IPS-NIHi7 (cell line): ENCODE results near the gene SOX5.
A peak's percentile ranks its signal among the peaks of the same experiment; 100 is the strongest.
"Not testable (repeated sequence)": the region's sequence is repeated elsewhere in the genome, so short reads cannot be mapped to it uniquely, and the experiment has no call there.

ENCODE experiments used
- DNase-seq: peaks from one replicate; pipeline ENCODE4 v3.0.0; 2012; ENCODE audit warnings: mixed read lengths; ENCODE audit errors: extremely low spot score

SOX5 gene

GRCh38 chr12:23909551-23909950 lies 39.9 kb downstream of the SOX5 start:
- no peak for DNase-seq

DNA sequence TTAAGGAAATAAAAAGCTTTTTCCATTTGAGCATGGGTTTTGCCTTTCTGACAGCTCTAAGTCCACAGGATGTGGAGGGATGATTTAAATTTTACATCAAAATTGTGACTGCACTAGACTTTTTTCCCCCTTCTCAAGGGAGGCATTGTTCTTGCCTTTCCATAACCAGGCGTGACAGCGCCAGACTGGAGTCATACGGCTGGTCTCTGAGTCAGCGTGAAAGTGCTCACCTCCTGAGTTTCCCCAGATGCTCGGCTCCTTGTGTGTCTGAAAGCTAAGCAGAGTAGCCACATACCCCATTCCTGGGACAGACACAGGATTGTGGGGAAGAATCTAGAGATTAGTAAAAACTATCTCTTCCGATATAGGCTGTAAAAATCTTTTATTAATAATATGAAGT lies 43.1 kb downstream of the SOX5 start:
- peak; percentile 41 for DNase-seq

DNA sequence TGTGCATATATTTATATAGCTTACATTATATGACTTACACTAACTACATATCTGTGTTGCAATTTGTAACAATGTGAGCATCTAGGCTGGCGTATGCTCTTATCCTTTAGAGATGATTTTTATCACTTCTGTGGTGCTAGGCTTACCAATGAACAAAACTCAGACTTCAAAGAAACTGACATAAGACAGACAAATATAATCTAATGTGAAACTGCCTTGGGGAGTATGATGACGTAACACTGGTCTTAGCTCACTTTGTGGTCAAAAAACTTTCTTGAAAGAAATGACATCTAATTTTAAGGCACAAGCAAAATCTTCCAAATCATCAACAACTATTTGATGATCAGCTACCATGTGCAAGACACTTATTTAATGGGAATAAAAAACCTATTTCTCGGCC lies 50.0 kb downstream of the SOX5 start:
- DNase-seq: no peak

DNA sequence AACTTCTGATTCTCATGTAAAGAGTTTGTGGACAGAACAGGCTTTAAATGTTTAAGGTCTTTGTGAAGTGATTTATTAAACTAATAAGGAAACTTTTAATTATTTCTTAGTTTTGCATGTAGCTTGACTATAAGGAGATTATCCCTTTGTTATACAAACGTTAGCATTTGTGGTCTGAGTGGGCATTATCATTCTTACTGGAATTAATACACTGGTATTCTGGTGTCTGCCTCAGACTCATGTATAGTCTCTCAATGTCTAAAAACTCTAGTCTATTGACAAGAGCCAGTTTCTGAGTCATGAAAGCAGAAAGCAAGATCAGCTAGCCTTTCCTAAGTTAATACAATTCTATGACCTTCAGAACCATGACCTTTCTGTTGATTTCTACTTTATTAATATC lies 51.3 kb downstream of the SOX5 start:
- no peak for DNase-seq

DNA sequence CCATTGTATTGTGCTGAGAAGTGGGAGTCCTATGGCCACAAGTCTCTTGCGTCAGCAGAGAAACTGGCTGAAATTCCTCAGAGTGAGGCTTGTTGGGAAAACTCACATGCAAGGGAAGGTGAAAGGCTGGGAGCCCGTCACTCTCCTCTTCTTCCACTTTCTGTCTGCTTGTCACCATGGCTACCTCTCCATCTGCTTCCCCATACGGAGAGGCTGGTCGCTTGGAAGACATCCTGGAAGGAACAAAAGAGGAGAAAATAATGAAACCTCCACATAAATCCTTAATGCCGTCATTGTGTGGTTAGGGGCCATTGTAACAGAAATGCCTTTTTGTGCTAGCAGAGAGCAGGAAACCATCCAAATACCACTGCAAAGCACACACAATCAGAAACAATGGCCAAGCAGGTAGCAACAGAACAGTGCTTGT lies 53.7 kb downstream of the SOX5 start:
- peak; percentile 22 for DNase-seq

DNA sequence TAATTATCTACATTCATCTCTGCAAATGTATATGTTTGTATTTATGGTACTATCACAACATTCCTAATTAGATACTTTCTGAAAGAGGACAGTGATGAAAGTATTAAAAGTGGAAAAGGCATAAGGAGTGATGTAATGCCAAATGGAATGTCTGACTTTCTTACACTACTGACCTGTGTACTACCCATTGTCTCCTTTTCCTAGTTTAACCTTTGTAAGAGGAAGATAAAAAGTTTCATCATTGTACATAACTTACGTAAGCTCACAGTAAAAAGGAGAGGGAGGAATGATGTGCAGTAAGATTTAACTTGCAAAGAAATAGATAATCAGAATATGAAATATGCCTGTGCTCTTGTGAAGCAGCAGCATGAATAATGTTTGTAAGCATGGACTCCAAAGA lies 55.9 kb downstream of the SOX5 start:
- no peak for DNase-seq

- DNase-seq: no peak
Measured at GRCh38 chr12:23891115-23891514, 58.4 kb downstream of the SOX5 start.

- no peak for DNase-seq
Measured at GRCh38 chr12:23889069-23889440, 60.4 kb downstream of the SOX5 start.

DNA sequence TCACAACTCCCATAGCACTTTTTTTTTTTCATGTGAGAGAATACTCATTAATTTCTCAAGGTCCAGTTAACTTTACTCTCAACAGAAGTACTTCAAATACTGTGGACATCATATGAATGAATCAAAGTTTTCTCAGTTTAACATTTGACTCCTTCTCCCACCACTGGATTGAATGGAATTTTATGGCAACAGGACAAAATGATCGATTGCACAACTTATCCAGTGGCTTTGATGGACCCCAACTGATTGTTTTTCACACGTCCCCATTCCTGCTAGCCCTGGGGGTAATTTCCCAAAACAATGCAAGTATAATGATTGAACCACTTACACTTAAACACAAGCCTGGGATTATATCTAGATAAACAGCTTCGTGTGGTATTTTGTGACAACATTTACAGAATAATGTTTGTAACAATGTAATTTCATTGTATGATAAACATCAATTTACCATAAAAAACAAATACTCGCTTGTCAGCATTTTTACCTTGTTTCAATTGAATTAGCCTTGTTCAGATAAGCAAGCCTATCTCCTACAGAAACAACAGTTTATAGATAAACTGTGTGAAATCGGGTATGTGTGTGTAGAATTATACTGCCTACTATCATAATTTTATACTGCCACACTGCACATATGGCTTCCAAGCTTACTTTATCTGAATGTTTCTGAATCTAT lies 60.9 kb downstream of the SOX5 start:
- DNase-seq: no peak

- DNase-seq: no peak
Measured at GRCh38 chr12:23887055-23887835, 62.2 kb downstream of the SOX5 start.

DNA sequence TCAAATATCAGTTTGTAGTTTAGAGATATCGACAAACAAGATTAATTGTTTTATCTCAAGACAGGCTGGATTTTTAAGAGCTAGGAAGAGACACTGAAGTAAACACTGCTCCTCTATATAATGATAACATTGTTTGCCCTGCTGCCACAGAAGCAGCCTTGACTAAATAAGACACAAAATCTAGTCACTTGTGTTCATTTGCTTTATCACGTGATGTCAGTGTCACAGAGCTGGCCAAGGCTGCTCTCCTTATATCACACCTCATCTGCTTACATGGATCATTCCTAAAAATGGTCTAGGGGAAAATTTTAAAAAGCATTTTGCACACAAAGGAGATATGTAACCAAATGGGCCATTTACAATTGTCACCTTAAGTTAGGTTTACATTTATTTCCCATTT lies 64.1 kb downstream of the SOX5 start:
- DNase-seq: no peak

DNA sequence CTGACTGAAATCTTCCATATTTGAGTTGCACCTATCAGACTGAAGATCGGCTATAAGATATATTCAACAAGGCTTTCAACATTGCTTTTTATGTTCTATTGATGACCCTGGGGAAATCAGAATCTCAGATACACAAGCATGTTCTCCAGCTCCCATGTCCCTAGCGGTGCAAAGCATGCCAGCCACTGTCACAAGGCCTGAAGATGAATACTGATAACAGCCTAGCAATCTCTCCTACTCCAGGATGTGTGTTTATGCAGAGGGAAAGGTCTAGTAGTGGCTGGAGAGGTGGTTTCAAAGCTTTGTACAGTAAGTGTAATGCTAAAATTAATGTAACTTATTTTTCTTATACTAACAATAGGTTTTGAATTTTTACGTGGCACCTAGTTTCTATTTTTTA lies 64.6 kb downstream of the SOX5 start:
- DNase-seq: no peak

DNA sequence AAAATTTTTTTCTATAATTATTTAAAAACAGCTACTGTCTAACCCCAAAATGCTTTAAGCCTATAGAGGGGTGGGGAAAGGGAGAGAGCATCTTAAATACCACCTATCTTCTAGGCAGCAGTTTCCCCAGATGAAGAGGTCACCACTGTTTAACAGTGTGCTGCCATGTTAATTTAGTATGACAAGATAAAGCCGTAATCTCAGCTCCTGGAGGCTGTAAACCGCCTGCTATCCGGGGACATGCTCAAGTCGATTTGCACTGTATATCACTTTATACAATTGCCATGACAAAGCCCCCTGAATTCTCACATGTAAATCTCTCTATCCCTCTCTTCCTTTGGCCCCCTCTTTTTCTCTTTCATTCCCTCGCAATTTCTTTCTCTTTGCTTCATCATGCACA lies 68.5 kb downstream of the SOX5 start:
- DNase-seq: no peak

- not testable (repeated sequence) for DNase-seq
Measured at GRCh38 chr12:23876618-23877017, 72.9 kb downstream of the SOX5 start.

DNA sequence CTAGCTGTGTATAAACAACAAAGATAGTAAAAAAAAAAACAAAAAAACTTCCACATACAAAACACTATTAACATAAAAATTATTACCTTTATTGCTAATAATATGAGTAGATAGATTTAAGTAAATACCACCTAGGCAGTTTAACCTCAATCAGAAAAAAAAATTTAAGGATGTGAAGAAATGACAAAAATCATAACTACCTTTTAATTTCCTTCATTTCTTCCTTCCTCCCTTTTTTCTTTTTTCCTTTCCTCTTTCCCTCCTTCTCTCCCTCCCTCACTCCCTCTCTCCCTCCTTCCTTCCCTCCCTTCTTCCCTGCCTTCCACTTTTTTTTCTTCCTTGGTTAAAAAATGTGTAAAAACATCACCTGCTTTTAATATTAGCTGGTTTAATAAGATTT lies 81.7 kb downstream of the SOX5 start:
- no peak for DNase-seq

GRCh38 chr12:23862701-23863100 lies 86.8 kb downstream of the SOX5 start:
- no peak for DNase-seq

GRCh38 chr12:23860019-23860418 lies 89.5 kb downstream of the SOX5 start:
- no peak for DNase-seq

DNA sequence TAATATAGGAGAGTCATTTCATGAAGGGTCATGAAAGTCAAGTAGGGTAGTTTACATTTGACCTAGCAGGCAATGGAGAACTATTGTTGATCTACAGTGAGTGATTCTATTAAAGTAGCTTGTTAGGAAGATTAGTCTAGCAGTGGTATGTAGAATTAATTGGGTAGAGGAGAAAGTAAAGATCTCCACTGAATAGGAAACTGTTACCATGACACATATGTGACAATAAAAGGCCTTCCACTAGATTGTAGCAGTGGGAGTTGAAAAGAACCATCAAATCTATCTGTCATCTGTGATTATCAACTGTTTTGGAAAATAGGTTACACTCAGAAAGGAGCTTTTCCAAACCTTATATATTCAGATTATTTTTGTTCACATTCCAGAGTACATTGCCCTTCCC lies 92.3 kb downstream of the SOX5 start:
- DNase-seq: no peak

DNA sequence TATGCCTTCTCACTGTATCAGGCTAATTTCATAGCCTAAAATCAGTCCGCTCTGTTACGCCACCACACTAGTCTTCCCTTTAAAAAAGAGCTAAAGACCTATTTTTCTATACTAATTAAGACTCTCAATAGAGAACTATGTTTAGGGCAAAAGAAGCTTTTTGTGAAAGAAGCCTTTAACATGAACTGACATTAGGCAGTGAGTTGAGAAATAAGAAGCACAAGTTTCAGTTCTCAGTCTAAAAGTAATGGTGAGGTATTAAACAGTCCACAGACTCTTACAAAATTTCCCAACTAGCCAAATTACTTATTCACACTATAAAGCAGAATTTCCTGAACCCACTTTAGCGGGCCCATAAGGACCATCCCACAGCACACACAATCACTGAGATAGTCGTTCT lies 93.7 kb downstream of the SOX5 start:
- no peak for DNase-seq

DNA sequence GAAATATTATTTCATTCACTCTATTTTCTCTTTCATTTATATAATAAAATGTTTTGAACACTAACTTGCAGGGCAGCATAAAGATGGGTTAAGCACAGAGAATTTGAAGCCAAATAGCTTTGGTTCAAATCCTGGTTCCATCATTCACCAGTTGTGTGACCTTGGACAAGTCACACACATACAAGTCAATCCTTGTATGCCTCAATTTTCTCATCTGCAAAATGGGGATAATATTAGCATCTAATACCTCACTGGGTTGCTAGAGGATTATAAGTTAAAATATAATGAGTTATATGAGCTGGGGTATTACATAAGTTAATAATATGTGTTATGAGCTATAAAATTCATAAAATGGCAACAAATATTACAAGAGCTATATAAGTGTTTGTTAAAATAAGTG lies 94.9 kb downstream of the SOX5 start:
- DNase-seq: no peak

GRCh38 chr12:23853640-23854039 lies 95.8 kb downstream of the SOX5 start:
- DNase-seq: no peak

DNA sequence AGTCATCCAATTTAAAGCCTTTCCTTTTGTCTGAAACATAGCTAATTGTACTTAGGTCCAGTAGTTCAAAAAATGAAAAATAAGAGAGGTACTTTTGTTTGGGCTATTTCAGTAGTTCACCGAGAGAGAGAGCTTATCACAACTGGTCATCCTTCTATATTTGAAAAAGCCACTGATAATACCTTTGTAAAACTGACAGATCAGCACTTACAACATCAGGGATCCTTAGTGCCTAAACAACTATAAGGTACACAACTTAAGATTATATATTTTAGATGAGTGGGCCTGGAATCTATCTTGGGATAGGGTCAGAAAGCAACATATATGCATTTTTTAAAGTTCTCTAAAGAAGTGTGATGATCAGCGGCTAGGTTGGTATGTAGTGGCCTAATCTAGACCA lies 97.9 kb downstream of the SOX5 start:
- no peak for DNase-seq

DNA sequence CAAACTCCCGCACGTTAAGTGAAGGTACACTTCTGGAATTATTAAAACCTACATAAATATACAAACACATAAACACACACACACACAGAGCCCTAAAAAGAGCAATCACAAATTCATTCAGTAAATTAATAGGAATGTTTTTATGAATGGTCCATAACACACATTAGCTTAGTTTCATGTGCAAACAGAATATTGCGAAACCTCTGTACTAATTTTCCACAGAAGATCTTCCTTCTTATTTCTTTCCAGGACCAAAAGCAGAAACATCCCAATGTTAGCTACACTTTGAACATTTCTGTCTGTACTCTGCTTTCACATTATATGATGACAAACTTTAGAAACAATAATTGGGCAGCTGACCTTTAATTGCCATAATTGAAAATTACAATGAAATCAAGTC lies 101.6 kb downstream of the SOX5 start:
- no peak for DNase-seq

DNA sequence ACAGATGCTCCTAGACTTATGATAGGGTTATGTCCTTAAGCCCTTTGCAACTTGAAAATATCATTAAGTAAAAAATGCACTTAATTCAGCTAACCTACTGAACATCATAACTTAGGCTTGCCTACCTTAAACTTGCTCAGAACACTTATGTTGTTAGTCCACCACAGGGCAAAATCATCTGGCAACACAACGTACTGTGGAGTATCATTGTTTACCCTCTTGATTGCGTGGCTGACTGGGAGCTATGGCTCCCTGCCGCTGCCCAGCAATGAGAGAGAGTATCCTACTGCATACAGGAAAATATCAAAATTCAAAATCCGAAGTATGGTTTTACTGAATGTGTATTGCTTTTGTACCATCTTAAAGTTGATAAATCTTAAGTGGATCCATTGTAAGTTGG lies 105.5 kb downstream of the SOX5 start:
- no peak for DNase-seq
